NCI-H226 (cell line): Measurements from ENCODE around the gene EDIL3.

Experiments
- DNase-seq: peaks from one replicate; pipeline ENCODE4 v3.0.0-alpha.2; 2015

Gene EDIL3

GRCh38 chr5:83942155-83942554 lies 442.5 kb downstream of the EDIL3 start:
- DNase-seq: no peak

GRCh38 chr5:83937837-83938236 lies 446.8 kb downstream of the EDIL3 start:
- no peak for DNase-seq

- no peak for DNase-seq
These were observed 452.7 kb downstream of the EDIL3 start for GRCh38 chr5:83931969-83932368.

GRCh38 chr5:83927140-83927733 lies 457.4 kb downstream of the EDIL3 start:
- peak; percentile 51 for DNase-seq

- DNase-seq: peak; percentile 73
These were observed 458.7 kb downstream of the EDIL3 start for GRCh38 chr5:83925955-83926337.

- DNase-seq: peak; percentile 96
These were observed 459.2 kb downstream of the EDIL3 start for GRCh38 chr5:83925321-83925954.

GRCh38 chr5:83924891-83925290 lies 459.8 kb downstream of the EDIL3 start:
- no peak for DNase-seq

- peak; percentile 32 for DNase-seq
These were observed 460.5 kb downstream of the EDIL3 start for GRCh38 chr5:83924171-83924570.

- no peak for DNase-seq
These were observed 462.0 kb downstream of the EDIL3 start for GRCh38 chr5:83922699-83923098.

- DNase-seq: peak; percentile 4
These were observed 462.9 kb downstream of the EDIL3 start for GRCh38 chr5:83921666-83922193.

GRCh38 chr5:83919071-83920041 lies 465.3 kb downstream of the EDIL3 start:
- peak; percentile 81 for DNase-seq

GRCh38 chr5:83917261-83917908 lies 467.3 kb downstream of the EDIL3 start:
- DNase-seq: no peak

- peak; percentile 75 for DNase-seq
These were observed 469.8 kb downstream of the EDIL3 start for GRCh38 chr5:83914662-83915418.

GRCh38 chr5:83914199-83914598 lies 470.5 kb downstream of the EDIL3 start:
- DNase-seq: peak; percentile 52

GRCh38 chr5:83913593-83913992 lies 471.1 kb downstream of the EDIL3 start:
- no peak for DNase-seq

GRCh38 chr5:83911367-83911919 lies 473.2 kb downstream of the EDIL3 start:
- no peak for DNase-seq

- DNase-seq: no peak
These were observed 484.4 kb downstream of the EDIL3 start for GRCh38 chr5:83900306-83900705.

GRCh38 chr5:83899326-83899970 lies 485.2 kb downstream of the EDIL3 start:
- DNase-seq: peak; percentile 86

- DNase-seq: peak; percentile 79
These were observed 488.8 kb downstream of the EDIL3 start for GRCh38 chr5:83895860-83896259.

GRCh38 chr5:83891261-83891660 lies 493.4 kb downstream of the EDIL3 start:
- peak; percentile 13 for DNase-seq
